ENCODE measurements around the gene PSTPIP2. TPM values are rescaled to one million over a fixed set of nuclear protein-coding genes. Genes with fewer than 3 reads are reported as not detected.
A peak's percentile ranks its signal among the peaks of the same experiment; 100 is the strongest.

The PSTPIP2 gene
- total RNA-seq, 1 donor from 2014 or later: 9.1 TPM

DNA sequence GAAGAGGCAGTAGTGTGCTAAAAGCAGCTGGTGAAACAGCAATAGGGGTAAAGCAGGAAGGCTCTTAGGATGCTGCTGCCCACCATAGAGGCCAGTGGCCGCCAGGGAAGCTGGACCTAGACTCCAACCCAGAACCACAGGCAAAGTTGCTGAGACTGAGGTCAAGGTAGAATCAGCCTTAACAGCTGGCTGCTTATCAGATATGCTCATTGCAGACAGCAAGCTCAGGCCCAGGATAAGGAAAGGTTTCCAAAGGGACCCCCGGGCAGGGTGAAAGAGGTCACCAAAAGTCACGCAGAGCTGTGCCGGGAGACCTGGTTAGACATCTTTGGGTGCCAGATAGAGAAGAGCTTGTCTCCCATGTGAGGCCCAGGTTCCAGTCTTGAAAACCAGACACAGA is 62.0 kb downstream of the PSTPIP2 start:
- no peaks in the 10 kb centered on the region for H3K27me3 Mint-ChIP-seq (ENCODE audit: low read depth, unreplicated experiment)
- H3K4me2 ChIP-seq (ENCODE audit: low read length): no peak overlapping the region
- no peaks in the 10 kb centered on the region for H3K4me1 Mint-ChIP-seq (ENCODE audit: low read depth, unreplicated experiment)
- no peak overlapping the region for H3K27ac ChIP-seq (ENCODE audit: low read depth, low read length)
- H3K9me3 Mint-ChIP-seq (ENCODE audit: unreplicated experiment): no peaks in the 10 kb centered on the region
- no peak overlapping the region for H3K9ac ChIP-seq (ENCODE audit: low read length)
- no peaks in the 10 kb centered on the region for H3K4me1 ChIP-seq (ENCODE audit: insufficient read depth, low read length)
- H3K27me3 ChIP-seq (ENCODE audit: insufficient read depth, low read length): no peaks in the 10 kb centered on the region
- peaks cover 11% of the 10 kb centered on the region for H3K36me3 Mint-ChIP-seq (ENCODE audit: low read depth, unreplicated experiment)
- H3K79me2 ChIP-seq (ENCODE audit: insufficient read depth, low read length): no peaks in the 10 kb centered on the region
- H3K9me3 ChIP-seq (ENCODE audit: insufficient read depth, low read depth, low read length): no peaks in the 10 kb centered on the region
- no peak overlapping the region for H3K4me3 ChIP-seq (ENCODE audit: insufficient read depth, low read depth, low read length)
- FAIRE-seq (no peak), DNase-seq (ENCODE audit: low read depth) (no peak)
- H3K27ac Mint-ChIP-seq (ENCODE audit: unreplicated experiment): no peak overlapping the region
- H3K4me3 Mint-ChIP-seq (ENCODE audit: unreplicated experiment): no peak overlapping the region
- H2AFZ ChIP-seq (ENCODE audit: low read depth, low read length): no peak overlapping the region
- TF ChIP-seq EZH2 (IDR thresholded peaks at IDR 0.05; ENCODE audit: insufficient read depth, low read length): no peak
- TF ChIP-seq, protein P1, sequence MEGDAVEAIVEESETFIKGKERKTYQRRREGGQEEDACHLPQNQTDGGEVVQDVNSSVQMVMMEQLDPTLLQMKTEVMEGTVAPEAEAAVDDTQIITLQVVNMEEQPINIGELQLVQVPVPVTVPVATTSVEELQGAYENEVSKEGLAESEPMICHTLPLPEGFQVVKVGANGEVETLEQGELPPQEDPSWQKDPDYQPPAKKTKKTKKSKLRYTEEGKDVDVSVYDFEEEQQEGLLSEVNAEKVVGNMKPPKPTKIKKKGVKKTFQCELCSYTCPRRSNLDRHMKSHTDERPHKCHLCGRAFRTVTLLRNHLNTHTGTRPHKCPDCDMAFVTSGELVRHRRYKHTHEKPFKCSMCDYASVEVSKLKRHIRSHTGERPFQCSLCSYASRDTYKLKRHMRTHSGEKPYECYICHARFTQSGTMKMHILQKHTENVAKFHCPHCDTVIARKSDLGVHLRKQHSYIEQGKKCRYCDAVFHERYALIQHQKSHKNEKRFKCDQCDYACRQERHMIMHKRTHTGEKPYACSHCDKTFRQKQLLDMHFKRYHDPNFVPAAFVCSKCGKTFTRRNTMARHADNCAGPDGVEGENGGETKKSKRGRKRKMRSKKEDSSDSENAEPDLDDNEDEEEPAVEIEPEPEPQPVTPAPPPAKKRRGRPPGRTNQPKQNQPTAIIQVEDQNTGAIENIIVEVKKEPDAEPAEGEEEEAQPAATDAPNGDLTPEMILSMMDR (IDR thresholded peaks at IDR 0.05; ENCODE audit: insufficient read depth, low read depth, low read length): no peak
- H3K36me3 ChIP-seq (ENCODE audit: insufficient read depth, low read length): no peaks in the 10 kb centered on the region
- H4K20me1 ChIP-seq (ENCODE audit: insufficient read depth, low read length): no peaks in the 10 kb centered on the region

DNA sequence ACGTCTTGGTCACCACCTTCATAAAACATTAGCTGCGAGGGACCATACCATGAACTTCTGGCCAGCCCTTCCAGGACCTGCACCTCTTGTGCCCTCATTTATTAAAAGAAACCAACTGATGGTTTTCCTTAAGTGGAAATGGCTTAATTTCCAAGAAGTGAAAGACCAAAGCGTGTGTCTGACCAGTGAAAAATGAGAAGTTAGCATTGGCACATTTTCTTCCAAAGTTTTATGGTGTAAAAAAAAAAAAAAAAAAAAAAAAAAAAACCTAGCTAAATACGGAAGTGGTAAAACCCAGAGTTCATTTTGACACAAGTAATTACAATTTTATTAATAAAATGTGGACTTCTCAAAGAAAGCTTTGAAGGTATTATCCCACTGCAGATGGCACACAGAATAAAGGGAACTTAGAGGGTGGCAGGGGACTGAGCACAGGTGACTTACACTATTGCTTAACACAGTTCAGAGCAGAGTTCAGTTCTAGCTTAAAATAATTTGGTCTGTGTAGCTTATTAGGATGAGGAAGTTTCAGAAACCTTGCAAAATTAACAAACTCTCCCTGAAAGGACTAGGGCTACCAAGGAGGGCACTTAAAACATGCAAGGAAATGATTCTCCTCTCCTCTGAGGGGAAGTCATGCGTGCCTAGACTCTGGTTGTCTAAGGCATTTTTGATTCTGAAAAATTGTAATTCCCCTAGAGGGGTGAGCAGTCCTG is 62.8 kb downstream of the PSTPIP2 start:
- TF ChIP-seq EZH2 (IDR thresholded peaks at IDR 0.05; ENCODE audit: insufficient read depth, low read length): no peak
- TF ChIP-seq, protein P1 (IDR thresholded peaks at IDR 0.05; ENCODE audit: insufficient read depth, low read depth, low read length): no peak

DNA sequence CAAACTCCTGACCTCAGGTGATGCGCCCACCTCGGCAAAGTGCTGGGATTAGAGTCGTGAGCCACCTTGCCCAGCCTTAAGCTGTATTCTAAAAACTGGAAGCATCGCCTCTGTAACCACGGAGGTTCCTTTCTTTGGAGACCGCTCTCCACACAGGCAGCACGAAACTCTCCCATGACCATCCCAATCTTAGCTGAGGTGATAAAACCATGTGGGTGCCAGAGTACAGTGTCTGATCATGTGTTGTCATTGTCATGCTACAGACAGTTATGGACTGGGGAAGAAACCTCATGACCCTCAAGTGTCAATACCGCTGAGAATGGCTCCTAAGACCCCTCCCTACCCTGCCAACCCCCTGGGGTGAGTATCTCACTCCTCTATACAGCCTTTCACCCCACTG is 63.5 kb downstream of the PSTPIP2 start:
- FAIRE-seq (peak; percentile 20), DNase-seq (ENCODE audit: low read depth) (no peak)
- no peaks in the 10 kb centered on the region for H3K27me3 ChIP-seq (ENCODE audit: insufficient read depth, low read length)
- no peaks in the 10 kb centered on the region for H3K4me1 ChIP-seq (ENCODE audit: insufficient read depth, low read length)
- Mint-ChIP-seq H3K27me3 (ENCODE audit: low read depth, unreplicated experiment) (no peaks in the 10 kb centered on the region), H3K4me1 (ENCODE audit: low read depth, unreplicated experiment) (no peaks in the 10 kb centered on the region), H3K9me3 (ENCODE audit: unreplicated experiment) (no peaks in the 10 kb centered on the region), H3K36me3 (ENCODE audit: low read depth, unreplicated experiment) (peaks cover 10% of the 10 kb centered on the region), H3K4me3 (ENCODE audit: unreplicated experiment) (no peak overlapping the region), H3K27ac (ENCODE audit: unreplicated experiment) (no peak overlapping the region)
- TF ChIP-seq, protein P1 (IDR thresholded peaks at IDR 0.05; ENCODE audit: insufficient read depth, low read depth, low read length): no peak
- TF ChIP-seq EZH2 (IDR thresholded peaks at IDR 0.05; ENCODE audit: insufficient read depth, low read length): no peak
- H3K4me2 ChIP-seq (ENCODE audit: low read length): no peak overlapping the region
- no peak overlapping the region for H3K27ac ChIP-seq (ENCODE audit: low read depth, low read length)
- H3K79me2 ChIP-seq (ENCODE audit: insufficient read depth, low read length): no peaks in the 10 kb centered on the region
- H3K4me3 ChIP-seq (ENCODE audit: insufficient read depth, low read depth, low read length): no peak overlapping the region
- H4K20me1 ChIP-seq (ENCODE audit: insufficient read depth, low read length): no peaks in the 10 kb centered on the region
- no peak overlapping the region for H3K9ac ChIP-seq (ENCODE audit: low read length)
- no peak overlapping the region for H2AFZ ChIP-seq (ENCODE audit: low read depth, low read length)
- H3K9me3 ChIP-seq (ENCODE audit: insufficient read depth, low read depth, low read length): no peaks in the 10 kb centered on the region
- no peaks in the 10 kb centered on the region for H3K36me3 ChIP-seq (ENCODE audit: insufficient read depth, low read length)

More for the DNA sequence above, 62.8 kb downstream of the PSTPIP2 start:
- Mint-ChIP-seq H3K36me3 (ENCODE audit: low read depth, unreplicated experiment) (peaks cover 10% of the 10 kb centered on the region), H3K27me3 (ENCODE audit: low read depth, unreplicated experiment) (no peaks in the 10 kb centered on the region), H3K27ac (ENCODE audit: unreplicated experiment) (no peak overlapping the region), H3K9me3 (ENCODE audit: unreplicated experiment) (no peaks in the 10 kb centered on the region), H3K4me1 (ENCODE audit: low read depth, unreplicated experiment) (no peaks in the 10 kb centered on the region), H3K4me3 (ENCODE audit: unreplicated experiment) (no peak overlapping the region)
- H3K36me3 ChIP-seq (ENCODE audit: insufficient read depth, low read length): no peaks in the 10 kb centered on the region
- no peaks in the 10 kb centered on the region for H3K9me3 ChIP-seq (ENCODE audit: insufficient read depth, low read depth, low read length)
- no peak overlapping the region for H3K27ac ChIP-seq (ENCODE audit: low read depth, low read length)
- H2AFZ ChIP-seq (ENCODE audit: low read depth, low read length): no peak overlapping the region
- no peak overlapping the region for H3K4me3 ChIP-seq (ENCODE audit: insufficient read depth, low read depth, low read length)
- no peaks in the 10 kb centered on the region for H3K79me2 ChIP-seq (ENCODE audit: insufficient read depth, low read length)
- no peak for DNase-seq (ENCODE audit: low read depth)
- no peaks in the 10 kb centered on the region for H3K4me1 ChIP-seq (ENCODE audit: insufficient read depth, low read length)
- no peak for FAIRE-seq
- H3K27me3 ChIP-seq (ENCODE audit: insufficient read depth, low read length): no peaks in the 10 kb centered on the region
- no peak overlapping the region for H3K4me2 ChIP-seq (ENCODE audit: low read length)
- no peak overlapping the region for H3K9ac ChIP-seq (ENCODE audit: low read length)
- no peaks in the 10 kb centered on the region for H4K20me1 ChIP-seq (ENCODE audit: insufficient read depth, low read length)

Data from astrocyte (in vitro differentiated cells and primary cell).